ENCODE results near the gene PADI4. TPM values are rescaled to one million over a fixed set of nuclear protein-coding genes. Genes with fewer than 3 reads are reported as not detected.

The PADI4 gene
- total and polyA plus RNA-seq, 7 donors = 0.52 to 0.58 (median 0.54) TPM; not detected in 4

- TF ChIP-seq, protein P1, sequence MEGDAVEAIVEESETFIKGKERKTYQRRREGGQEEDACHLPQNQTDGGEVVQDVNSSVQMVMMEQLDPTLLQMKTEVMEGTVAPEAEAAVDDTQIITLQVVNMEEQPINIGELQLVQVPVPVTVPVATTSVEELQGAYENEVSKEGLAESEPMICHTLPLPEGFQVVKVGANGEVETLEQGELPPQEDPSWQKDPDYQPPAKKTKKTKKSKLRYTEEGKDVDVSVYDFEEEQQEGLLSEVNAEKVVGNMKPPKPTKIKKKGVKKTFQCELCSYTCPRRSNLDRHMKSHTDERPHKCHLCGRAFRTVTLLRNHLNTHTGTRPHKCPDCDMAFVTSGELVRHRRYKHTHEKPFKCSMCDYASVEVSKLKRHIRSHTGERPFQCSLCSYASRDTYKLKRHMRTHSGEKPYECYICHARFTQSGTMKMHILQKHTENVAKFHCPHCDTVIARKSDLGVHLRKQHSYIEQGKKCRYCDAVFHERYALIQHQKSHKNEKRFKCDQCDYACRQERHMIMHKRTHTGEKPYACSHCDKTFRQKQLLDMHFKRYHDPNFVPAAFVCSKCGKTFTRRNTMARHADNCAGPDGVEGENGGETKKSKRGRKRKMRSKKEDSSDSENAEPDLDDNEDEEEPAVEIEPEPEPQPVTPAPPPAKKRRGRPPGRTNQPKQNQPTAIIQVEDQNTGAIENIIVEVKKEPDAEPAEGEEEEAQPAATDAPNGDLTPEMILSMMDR (IDR thresholded peaks at IDR 0.05) = no peak
- H3K36me3 ChIP-seq (ENCODE audit: insufficient read depth in 1 of 2, low read depth in 1 of 2) = no peaks in the 10 kb centered on the region
- no peak for DNase-seq
- ATAC-seq = no peak
- no peak overlapping the region for H3K4me3 ChIP-seq
- intact Hi-C loops (cut with DNase I) = no loop called here
- no peaks in the 10 kb centered on the region for H3K9me3 ChIP-seq
- no peaks in the 10 kb centered on the region for H3K4me1 ChIP-seq
- 81 to 92% (median 89%) methylated on average over 7 of the region's 7 CpGs for WGBS, 3 donors
- H3K27ac ChIP-seq = no peak overlapping the region
- no peaks in the 10 kb centered on the region for H3K27me3 ChIP-seq (ENCODE audit: insufficient read depth in 3 of 3, low read length in 2 of 3)
These were observed 90.1 kb downstream of the PADI4 start for GRCh38 chr1:17397910-17398695.

DNA sequence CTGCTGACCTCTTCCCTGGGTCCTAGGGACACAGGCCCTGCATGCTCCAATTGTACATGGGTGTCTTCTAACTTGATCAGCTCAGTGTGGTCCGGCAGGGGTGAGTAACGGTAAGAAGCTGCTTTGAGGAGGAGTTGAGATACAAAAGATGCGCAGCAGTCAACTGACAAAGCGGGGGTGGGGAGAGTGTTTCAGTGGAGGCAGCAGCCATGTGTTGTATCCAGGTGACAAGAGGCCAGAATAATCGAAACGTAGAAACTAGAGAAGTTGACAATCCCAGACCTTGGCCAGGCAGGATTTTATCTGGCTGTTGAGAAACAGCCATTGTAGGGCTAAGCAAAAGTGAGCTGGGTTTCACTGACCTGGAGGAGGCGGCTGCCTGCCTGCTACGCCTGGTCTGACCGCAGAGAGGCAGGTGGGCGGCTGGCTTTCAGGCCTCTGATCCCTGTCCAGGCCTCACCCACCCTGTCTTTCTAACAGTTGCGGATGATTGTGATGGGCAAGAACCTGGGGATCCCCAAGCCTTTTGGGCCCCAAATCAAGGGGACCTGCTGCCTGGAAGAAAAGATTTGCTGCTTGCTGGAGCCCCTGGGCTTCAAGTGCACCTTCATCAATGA, 92.8 kb downstream of the PADI4 start:
- H3K4me1 ChIP-seq = no peaks in the 10 kb centered on the region
- no peaks in the 10 kb centered on the region for H3K9me3 ChIP-seq
- H3K27ac ChIP-seq = no peak overlapping the region
- TF ChIP-seq, protein P1 (IDR thresholded peaks at IDR 0.05) = no peak
- DNase-seq = no peak
- ATAC-seq = no peak
- WGBS, 3 donors = 71 to 84% (median 76%) methylated on average over 11 of the region's 11 CpGs
- intact Hi-C loops (cut with DNase I) = no loop called here
- H3K4me3 ChIP-seq = no peak overlapping the region
- no peaks in the 10 kb centered on the region for H3K36me3 ChIP-seq (ENCODE audit: insufficient read depth in 1 of 2, low read depth in 1 of 2)
- H3K27me3 ChIP-seq (ENCODE audit: insufficient read depth in 3 of 3, low read length in 2 of 3) = no peaks in the 10 kb centered on the region

DNA sequence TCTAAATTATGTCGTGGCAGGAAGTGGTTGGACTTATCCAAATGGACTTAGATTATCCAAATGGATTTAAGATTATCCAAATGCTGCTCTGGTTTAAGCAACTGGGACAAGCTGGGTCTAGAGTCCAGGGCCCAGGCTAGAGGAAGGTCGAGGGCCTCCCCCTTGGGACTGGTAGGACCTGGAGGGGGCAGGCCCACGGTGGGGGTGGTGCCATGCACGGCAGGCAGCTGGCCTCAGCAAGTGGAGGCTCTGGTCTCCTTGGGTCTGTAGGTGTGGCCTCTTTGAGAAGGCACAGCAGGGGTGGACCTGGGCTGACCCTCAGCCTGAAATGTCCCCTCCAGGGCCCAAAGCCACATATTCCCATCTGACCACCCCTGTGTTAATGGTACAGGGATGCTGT, 93.8 kb downstream of the PADI4 start:
- intact Hi-C loops (cut with DNase I) = no loop called here
- H3K9me3 ChIP-seq = no peaks in the 10 kb centered on the region
- DNase-seq (no peak), ATAC-seq (no peak)
- WGBS, 3 donors = 39 to 57% (median 56%) methylated on average over 4 of the region's 4 CpGs
- H3K27ac ChIP-seq = no peak overlapping the region
- H3K4me3 ChIP-seq = no peak overlapping the region
- no peaks in the 10 kb centered on the region for H3K36me3 ChIP-seq (ENCODE audit: insufficient read depth in 1 of 2, low read depth in 1 of 2)
- H3K4me1 ChIP-seq = no peaks in the 10 kb centered on the region
- TF ChIP-seq, protein P1 (IDR thresholded peaks at IDR 0.05) = no peak
- no peaks in the 10 kb centered on the region for H3K27me3 ChIP-seq (ENCODE audit: insufficient read depth in 3 of 3, low read length in 2 of 3)

- 32 to 57% (median 53%) methylated on average over 3 of the region's 3 CpGs for WGBS, 3 donors
- Histone ChIP-seq H3K36me3 (ENCODE audit: insufficient read depth in 1 of 2, low read depth in 1 of 2) (peaks cover 0 to 4% of the 10 kb centered on the region in 2 donors), H3K9me3 (no peaks in the 10 kb centered on the region), H3K27ac (no peak overlapping the region), H3K4me3 (no peak overlapping the region), H3K27me3 (ENCODE audit: insufficient read depth in 3 of 3, low read length in 2 of 3) (no peaks in the 10 kb centered on the region), H3K4me1 (no peaks in the 10 kb centered on the region)
- intact Hi-C loops (cut with DNase I) = no loop called here
- ATAC-seq (no peak), DNase-seq (no peak)
- TF ChIP-seq, protein P1 (IDR thresholded peaks at IDR 0.05) = no peak
These were observed 95.1 kb downstream of the PADI4 start for GRCh38 chr1:17403081-17403480.
